Left lung (tissue), 10 donors: Measurements from ENCODE around the gene TMA7. TPM values are rescaled to one million over a fixed set of nuclear protein-coding genes. Genes with fewer than 3 reads are reported as not detected.

Experiments
- ATAC-seq: fragments of 200-7000 bp; cut with Tn5 transposase; one replicate; pipeline ENCODE4 v1.9.1; 2020; ENCODE audit warnings: moderate library complexity
- DNase-seq, 4 donors: peaks; one replicate each; pipeline ENCODE4 v3.0.0-alpha.2; 2013 to 2020
- H3K27ac ChIP-seq, 2 donors: fragments of 200-600 bp; sonication (generic) in 1 of 2; one replicate each; pipeline versions ENCODE4 v1.5.0 to v1.8.0; 2020 to 2021
- H3K27me3 ChIP-seq, 2 donors: fragments of 200-600 bp; sonication (generic) in 1 of 2; one replicate each; pipeline versions ENCODE4 v1.5.0 to v1.8.0; 2020 to 2021
- H3K36me3 ChIP-seq, 2 donors: fragments of 200-600 bp; sonication (generic) in 1 of 2; one replicate each; pipeline versions ENCODE4 v1.5.0 to v1.8.0; 2020 to 2021
- H3K4me1 ChIP-seq, 2 donors: fragments of 200-600 bp; one replicate each; pipeline ENCODE4 v1.8.0; 2021
- H3K4me3 ChIP-seq, 2 donors: fragments of 200-600 bp; sonication (generic) in 1 of 2; one replicate each; pipeline versions ENCODE4 v1.5.0 to v1.8.0; 2020 to 2021; ENCODE audit warnings: mild to moderate bottlenecking in 1 of 2
- H3K9me3 ChIP-seq, 2 donors: fragments of 200-600 bp; sonication (generic) in 1 of 2; one replicate each; pipeline versions ENCODE4 v1.5.0 to v1.8.0; 2020 to 2021
- CTCF ChIP-seq, 2 donors: fragments of 200-600 bp; sonication (generic) in 1 of 2; IDR thresholded peaks; one replicate each; pipeline versions ENCODE4 v1.5.0 to v1.8.0; 2021; ENCODE audit warnings: antibody characterized with exemption in 2 of 2
- intact Hi-C, 2 donors: fragments of 100-400 bp; cut with DNase I; formaldehyde crosslinking; loops; one replicate each; pipeline versions ENCODE4 v1.11.2 to v1.14.2; 2022
- polyA plus RNA-seq, 6 donors: library from polyadenylated mRNA; unstranded; fragments of 120-200 nt; gene quantifications; one replicate each; pipeline ENCODE4 v1.2.1, GENCODE V29; 2013; ENCODE audit not compliant: insufficient read length in 6 of 6
- total RNA-seq, 2 donors: library from RNA; stranded (reverse); fragmentation: NEBNext Ultra II Directional; extraction: Animal tissue kit (Norgen Biotek cat#: 25700); gene quantifications; one replicate each; pipeline ENCODE4 v1.2.1, GENCODE V29; 2021
- donor health status: DM: no; HTN: yes; CAD: no.
- donor health status: DM: no; HTN: no; CAD: no.

TMA7 gene
- total and polyA plus RNA-seq, 8 donors: 174 to 288 (median 253) TPM

DNA sequence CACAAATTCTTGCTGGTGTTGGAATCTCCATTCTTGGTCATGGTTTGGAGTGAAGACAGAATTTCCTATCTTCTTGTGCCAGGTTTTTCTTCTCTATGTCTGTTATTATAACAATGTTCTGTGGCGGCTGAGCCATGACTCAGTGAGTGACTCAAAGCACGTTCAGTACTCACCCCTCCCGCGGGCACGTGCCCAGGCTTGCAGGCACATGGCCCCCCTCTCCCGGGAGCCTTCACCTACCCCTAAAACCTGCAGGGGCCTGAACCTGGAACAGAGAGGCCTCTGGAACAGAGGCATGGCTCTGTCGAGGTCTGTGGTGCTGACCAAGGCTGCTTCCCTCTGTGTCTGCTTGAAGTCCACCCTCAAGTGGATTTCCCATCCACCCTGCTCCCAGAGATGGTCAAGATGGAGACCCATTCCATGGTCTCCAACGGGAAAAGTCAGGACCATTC, 37.8 kb upstream of the TMA7 start:
- Histone ChIP-seq H3K27ac (peak overlapping the region; percentile 28 to 73), H3K4me3 (no peak overlapping the region), H3K9me3 (no peaks in the 10 kb centered on the region), H3K36me3 (peaks cover 0 to 39% of the 10 kb centered on the region in 2 donors), H3K27me3 (no peaks in the 10 kb centered on the region), H3K4me1 (peaks cover 0 to 10% of the 10 kb centered on the region in 2 donors)
- DNase-seq (peak; percentile 31 to 84 (median 62)), ATAC-seq (peak; percentile 65)
- intact Hi-C loops: loop anchor here in 1 of 2 donors (5.0 kb wide), 1 partner anchor 35 kb away; no protein-coding TSS in a partner anchor
- TF ChIP-seq CTCF (IDR thresholded peaks at IDR 0.05): no peak

DNA sequence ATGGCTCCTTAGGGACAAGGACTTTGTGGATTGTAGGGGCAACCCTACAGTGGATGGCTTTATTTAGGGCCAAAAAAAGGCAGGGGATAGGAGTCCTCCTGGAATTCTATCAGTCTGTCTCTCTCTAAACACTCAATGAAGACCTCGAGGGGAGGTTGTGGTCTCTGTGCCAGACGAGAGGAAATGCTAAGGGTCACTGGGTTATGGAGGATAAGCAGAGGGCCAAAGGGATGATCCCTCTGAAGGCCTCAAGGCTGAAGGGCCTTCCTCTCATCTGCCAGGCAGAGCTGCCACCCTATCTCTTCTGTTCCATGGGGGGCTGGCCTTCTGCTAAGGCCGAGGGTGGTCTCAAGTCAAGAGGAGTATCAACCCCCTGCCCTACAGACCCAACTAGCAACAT, 37.1 kb upstream of the TMA7 start:
- H3K36me3 ChIP-seq: peaks cover 0 to 45% of the 10 kb centered on the region in 2 donors
- peak overlapping the region; percentile 28 to 73 for H3K27ac ChIP-seq
- no peak for TF ChIP-seq CTCF (IDR thresholded peaks at IDR 0.05)
- H3K9me3 ChIP-seq: no peaks in the 10 kb centered on the region
- intact Hi-C loops: loop anchor here in 1 of 2 donors (5.0 kb wide), 1 partner anchor 34 kb away; no protein-coding TSS in a partner anchor
- H3K27me3 ChIP-seq: no peaks in the 10 kb centered on the region
- H3K4me3 ChIP-seq: no peak overlapping the region
- DNase-seq (no peak), ATAC-seq (no peak)
- H3K4me1 ChIP-seq: peaks cover 0 to 4% of the 10 kb centered on the region in 2 donors

DNA sequence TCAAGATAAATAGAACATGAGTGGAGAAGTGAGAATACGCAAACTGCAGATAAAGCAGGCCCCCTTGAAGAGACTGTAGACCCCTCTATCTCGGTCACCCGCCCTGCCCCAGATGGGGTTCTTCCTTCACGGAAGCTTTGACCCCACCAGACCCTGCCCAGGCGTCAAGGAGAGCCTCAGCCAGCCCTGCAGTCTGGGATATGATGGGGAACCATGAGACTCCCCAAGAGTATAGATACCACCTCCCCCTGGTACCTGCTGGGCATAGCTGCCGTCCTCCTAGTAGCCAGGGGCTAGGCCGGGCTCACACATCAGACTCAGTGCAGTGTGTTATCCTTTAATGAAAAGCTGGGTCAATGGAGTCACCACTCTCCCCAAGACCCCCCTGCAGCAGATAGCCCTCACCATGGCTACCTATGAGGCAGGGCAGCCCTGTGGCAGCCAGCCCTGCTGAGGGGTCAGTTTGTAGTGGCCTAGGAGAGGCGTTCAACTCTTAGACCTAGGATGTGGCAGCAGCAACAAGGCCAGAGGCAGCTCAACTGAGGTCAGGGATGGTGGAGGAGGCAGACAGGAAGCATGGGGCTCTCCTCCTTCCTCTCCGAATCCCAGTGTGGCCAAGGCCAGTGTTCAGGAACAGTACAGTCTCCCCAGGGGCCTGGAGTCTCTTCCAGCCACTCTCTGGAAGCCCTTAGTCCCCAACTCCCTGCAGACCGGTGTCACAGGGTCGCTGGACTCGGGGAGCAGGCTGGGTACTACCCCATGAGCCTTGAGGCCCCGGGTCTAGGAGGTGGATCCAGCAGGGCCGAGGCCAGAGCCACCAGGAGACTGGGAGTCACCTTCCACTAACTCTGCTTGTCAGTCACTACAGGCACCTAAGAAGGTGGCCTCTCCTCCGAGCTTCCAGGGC, 36.3 kb upstream of the TMA7 start:
- DNase-seq: peak in 2 of 4 donors; percentile 32 to 59
- intact Hi-C loops: loop anchor here in 1 of 2 donors (5.0 kb wide), 1 partner anchor 34 kb away; no protein-coding TSS in a partner anchor
- Histone ChIP-seq H3K27me3 (no peaks in the 10 kb centered on the region), H3K4me3 (no peak overlapping the region), H3K27ac (peak overlapping the region in 1 of 2 donors; percentile 28), H3K9me3 (no peaks in the 10 kb centered on the region), H3K4me1 (no peaks in the 10 kb centered on the region), H3K36me3 (peaks cover 0 to 51% of the 10 kb centered on the region in 2 donors)
- TF ChIP-seq CTCF (IDR thresholded peaks at IDR 0.05): no peak
- no peak for ATAC-seq

DNA sequence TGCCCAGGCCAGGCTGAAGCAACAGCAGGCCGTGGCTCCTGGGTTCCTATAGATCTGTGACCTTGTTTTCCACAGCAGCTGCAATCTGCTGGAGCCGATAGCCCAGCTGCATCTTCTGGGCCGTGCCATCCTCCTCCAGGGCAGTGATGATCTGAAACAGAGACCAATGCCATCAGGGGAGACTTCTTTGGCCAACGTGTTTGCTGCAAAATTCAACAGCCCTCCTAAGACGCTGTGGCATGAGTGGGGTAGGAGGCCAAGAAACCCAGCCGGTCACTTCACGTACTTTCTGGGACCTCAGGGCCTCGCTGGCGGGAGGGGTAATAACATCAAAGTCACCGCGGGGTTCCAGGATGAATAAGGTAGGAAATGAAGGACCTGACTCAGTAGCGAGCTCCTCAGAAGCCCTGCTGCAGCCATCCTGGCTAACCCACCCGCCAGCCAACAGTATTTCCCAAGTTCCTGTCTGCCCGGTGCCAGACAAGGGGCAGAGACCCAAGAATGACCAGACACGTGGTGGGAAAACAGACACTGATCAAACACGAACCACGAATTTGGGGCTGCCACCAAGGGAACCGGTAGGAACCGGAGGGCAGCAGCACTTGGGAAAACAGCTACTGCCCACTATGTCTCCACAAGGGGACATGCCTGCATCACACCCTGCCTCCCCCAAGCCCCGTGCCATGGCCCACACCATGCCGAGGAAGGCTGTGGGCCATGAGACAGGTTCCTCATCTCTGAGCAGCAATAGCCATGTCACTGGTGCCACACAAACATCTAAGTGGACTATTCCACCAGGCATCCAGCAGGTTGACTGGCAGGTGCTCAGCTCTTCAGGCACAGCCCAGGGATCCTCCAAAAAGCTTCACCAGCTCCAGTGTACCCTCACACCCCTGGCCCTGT, 35.4 kb upstream of the TMA7 start:
- Histone ChIP-seq H3K4me3 (no peak overlapping the region), H3K27ac (no peak overlapping the region), H3K4me1 (no peaks in the 10 kb centered on the region), H3K36me3 (peaks cover 0 to 60% of the 10 kb centered on the region in 2 donors), H3K27me3 (no peaks in the 10 kb centered on the region), H3K9me3 (no peaks in the 10 kb centered on the region)
- intact Hi-C loops: loop anchor here in 1 of 2 donors (5.0 kb wide), 1 partner anchor 33 kb away; no protein-coding TSS in a partner anchor
- ATAC-seq: no peak
- DNase-seq: peak in 1 of 4 donors; percentile 18
- TF ChIP-seq CTCF (IDR thresholded peaks at IDR 0.05): no peak
